ENCODE results near the gene LCN2.

Gene LCN2

DNA sequence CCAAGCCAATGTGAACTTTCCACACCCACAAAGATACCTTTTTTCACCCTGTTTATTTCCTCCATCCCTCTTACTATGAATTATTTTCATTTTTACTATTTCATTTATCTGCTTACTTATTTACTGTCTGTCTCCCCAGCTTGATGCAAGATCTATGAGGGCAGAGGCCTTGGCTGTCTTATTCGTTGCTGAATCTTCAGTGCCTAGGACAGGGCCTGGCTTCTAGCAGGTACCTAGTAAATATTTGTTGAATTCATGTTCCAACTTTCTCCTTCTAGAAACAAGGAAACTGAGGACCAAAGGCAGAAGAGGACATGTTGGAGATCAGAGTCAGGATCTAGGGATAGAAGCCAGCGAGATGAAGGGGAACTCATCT lies 53.4 kb downstream of the LCN2 start:
- CTCF ChIA-PET: no interaction called here
- POLR2A ChIA-PET: no interaction called here
- TF ChIP-seq PKNOX1 (IDR thresholded peaks at IDR 0.05) (no peak), SP1 (IDR thresholded peaks at IDR 0.05) (no peak), CTBP1 (IDR thresholded peaks at IDR 0.05; ENCODE audit: borderline replicate concordance) (no peak), ZNF384 (IDR thresholded peaks at IDR 0.05) (no peak), ARNT (IDR thresholded peaks at IDR 0.05) (no peak), FOXM1 (IDR thresholded peaks at IDR 0.05; ENCODE audit: borderline replicate concordance) (no peak), ELF4 (IDR thresholded peaks at IDR 0.05) (no peak), NFRKB (IDR thresholded peaks at IDR 0.05) (no peak), TARDBP (IDR thresholded peaks at IDR 0.05) (no peak), BHLHE40 (IDR thresholded peaks at IDR 0.05; ENCODE audit: borderline replicate concordance) (no peak), LEF1 (IDR thresholded peaks at IDR 0.05; ENCODE audit: borderline replicate concordance) (no peak), FOXA1 (IDR thresholded peaks at IDR 0.05) (no peak), FOXK2 (IDR thresholded peaks at IDR 0.05) (no peak), L3MBTL2 (conservative IDR thresholded peaks at IDR 0.05) (no peak), HDGF (IDR thresholded peaks at IDR 0.05; ENCODE audit: borderline replicate concordance) (no peak), SUZ12 (IDR thresholded peaks at IDR 0.05) (no peak)

More for the DNA sequence above, 53.4 kb downstream of the LCN2 start:
- DNase-seq (ENCODE audit: extremely low spot score): no peak

Data from HEK293T (cell line).